Neural progenitor cell (in vitro differentiated cells): Measurements from ENCODE around the gene SLC17A9. TPM values are rescaled to one million over a fixed set of nuclear protein-coding genes. Genes with fewer than 3 reads are reported as not detected.

Experiments
- DNase-seq: peaks from one replicate; pipeline ENCODE4 v3.0.0-alpha.2; 2016; ENCODE audit warnings: low spot score
- H2AFZ ChIP-seq: fragments of 200-600 bp; sonication (generic); replicated peaks from 2 replicates; pipeline ENCODE4 v1.6.1; 2016; ENCODE audit warnings: antibody characterized with exemption
- H3F3A ChIP-seq: fragments of 200-600 bp; sonication (generic); 2 replicates; pipeline ENCODE4 v1.6.1; 2016; ENCODE audit warnings: antibody characterized with exemption, low read depth
- H3K27ac ChIP-seq: fragments of 200-600 bp; sonication (generic); 2 replicates; pipeline ENCODE4 v1.5.1; 2016; ENCODE audit warnings: mild to moderate bottlenecking
- H3K27me3 ChIP-seq: fragments of 200-600 bp; sonication (generic); 2 replicates; pipeline ENCODE4 v1.6.1; 2016; ENCODE audit warnings: mild to moderate bottlenecking, moderate library complexity
- H3K36me3 ChIP-seq: fragments of 200-600 bp; sonication (generic); 2 replicates; pipeline ENCODE4 v1.5.1; 2016
- H3K4me1 ChIP-seq: fragments of 200-600 bp; sonication (generic); 2 replicates; pipeline ENCODE4 v1.6.1; 2016; ENCODE audit warnings: mixed run types
- H3K4me2 ChIP-seq: fragments of 200-600 bp; sonication (generic); 2 replicates; pipeline ENCODE4 v1.6.1; 2016
- H3K4me3 ChIP-seq: fragments of 200-600 bp; sonication (generic); 2 replicates; pipeline ENCODE4 v1.5.1; 2016
- H3K79me2 ChIP-seq: fragments of 200-600 bp; sonication (generic); 2 replicates; pipeline ENCODE4 v1.6.1; 2016; ENCODE audit warnings: low read depth
- H3K9ac ChIP-seq: fragments of 200-600 bp; sonication (generic); 2 replicates; pipeline ENCODE4 v1.6.1; 2016
- H3K9me3 ChIP-seq: fragments of 200-600 bp; sonication (generic); 2 replicates; pipeline ENCODE4 v1.5.1; 2016; ENCODE audit warnings: low read depth
- H4K20me1 ChIP-seq: fragments of 200-600 bp; sonication (generic); 2 replicates; pipeline ENCODE4 v1.6.1; 2016; ENCODE audit warnings: low read depth
- H3K27ac Mint-ChIP-seq: 3 replicates; pipeline ENCODE4 v1.8.0; 2021; ENCODE audit warnings: mixed read lengths
- H3K27me3 Mint-ChIP-seq: 2 replicates; pipeline ENCODE4 v1.8.0; 2022; ENCODE audit warnings: low read depth, mild to moderate bottlenecking, inconsistent platforms, moderate library complexity, mixed read lengths; ENCODE audit not compliant: insufficient read depth
- H3K36me3 Mint-ChIP-seq: 3 replicates; pipeline ENCODE4 v1.8.0; 2021; ENCODE audit warnings: mixed read lengths
- H3K4me1 Mint-ChIP-seq: 3 replicates; pipeline ENCODE4 v1.8.0; 2021; ENCODE audit warnings: mixed read lengths
- H3K4me3 Mint-ChIP-seq: 3 replicates; pipeline ENCODE4 v1.8.0; 2021; ENCODE audit warnings: mild to moderate bottlenecking, moderate library complexity, mixed read lengths
- H3K9me3 Mint-ChIP-seq: 3 replicates; pipeline ENCODE4 v1.8.0; 2020; ENCODE audit warnings: mixed read lengths
- CTCF ChIP-seq: fragments of 200-600 bp; sonication (generic); IDR thresholded peaks from 2 replicates; pipeline ENCODE4 v1.5.1; 2017; ENCODE audit warnings: antibody characterized with exemption, mild to moderate bottlenecking
- EZH2 ChIP-seq: fragments of 200-600 bp; sonication (generic); IDR thresholded peaks from 2 replicates; pipeline ENCODE4 v1.6.1; 2017; ENCODE audit warnings: antibody characterized with exemption, mild to moderate bottlenecking, moderate library complexity
- EZH2phosphoT487 ChIP-seq: fragments of 200-600 bp; sonication (generic); IDR thresholded peaks from 2 replicates; pipeline ENCODE4 v1.6.1; 2017; ENCODE audit warnings: antibody characterized with exemption
- total RNA-seq: library from RNA; depleted of rRNA; stranded (reverse); fragments of >200 nt; gene quantifications from 2 replicates; pipeline ENCODE4 v1.2.3, GENCODE V29; 2015; ENCODE audit warnings: low replicate concordance

The SLC17A9 gene
- total RNA-seq, 1 donor from 2014 or later = 0.17 TPM

GRCh38 chr20:62991863-62992262 is 39.4 kb downstream of the SLC17A9 start:
- H3K36me3 Mint-ChIP-seq = no peaks in the 10 kb centered on the region
- H3K27me3 Mint-ChIP-seq = peaks cover 6% of the 10 kb centered on the region
- no peak overlapping the region for H2AFZ ChIP-seq
- H3K9me3 Mint-ChIP-seq = no peaks in the 10 kb centered on the region
- no peak overlapping the region for H3K27ac Mint-ChIP-seq
- no peak for TF ChIP-seq EZH2
- TF ChIP-seq EZH2phosphoT487 = no peak
- no peak for TF ChIP-seq CTCF
- no peak overlapping the region for H3K4me2 ChIP-seq
- H3K4me3 Mint-ChIP-seq = no peak overlapping the region
- H3K27ac ChIP-seq = no peak overlapping the region
- no peaks in the 10 kb centered on the region for H3K79me2 ChIP-seq
- no peaks in the 10 kb centered on the region for H4K20me1 ChIP-seq
- peaks cover 10% of the 10 kb centered on the region for H3K4me1 ChIP-seq
- no peak overlapping the region for H3K9ac ChIP-seq
- DNase-seq = no peak
- peaks cover 17% of the 10 kb centered on the region for H3K27me3 ChIP-seq
- H3F3A ChIP-seq = no peaks in the 10 kb centered on the region
- peaks cover 19% of the 10 kb centered on the region for H3K4me1 Mint-ChIP-seq
- no peaks in the 10 kb centered on the region for H3K9me3 ChIP-seq
- H3K36me3 ChIP-seq = no peaks in the 10 kb centered on the region
- no peak overlapping the region for H3K4me3 ChIP-seq

- peaks cover 19% of the 10 kb centered on the region for H3K4me1 Mint-ChIP-seq
- no peaks in the 10 kb centered on the region for H3K9me3 Mint-ChIP-seq
- Histone ChIP-seq H3K36me3 (no peaks in the 10 kb centered on the region), H3K4me2 (no peak overlapping the region), H3K27me3 (peaks cover 33% of the 10 kb centered on the region), H3K79me2 (no peaks in the 10 kb centered on the region), H3K4me1 (peaks cover 10% of the 10 kb centered on the region), H3F3A (no peaks in the 10 kb centered on the region), H3K9me3 (no peaks in the 10 kb centered on the region), H3K27ac (no peak overlapping the region), H3K9ac (no peak overlapping the region), H3K4me3 (no peak overlapping the region), H4K20me1 (no peaks in the 10 kb centered on the region), H2AFZ (no peak overlapping the region)
- no peak overlapping the region for H3K4me3 Mint-ChIP-seq
- H3K36me3 Mint-ChIP-seq = no peaks in the 10 kb centered on the region
- no peak for TF ChIP-seq EZH2
- no peak for TF ChIP-seq CTCF
- no peak for TF ChIP-seq EZH2phosphoT487
- H3K27ac Mint-ChIP-seq = no peak overlapping the region
- H3K27me3 Mint-ChIP-seq = peaks cover 15% of the 10 kb centered on the region
- DNase-seq = no peak
These were observed 41.5 kb downstream of the SLC17A9 start for GRCh38 chr20:62993856-62994494.

GRCh38 chr20:62994869-62995281 is 42.4 kb downstream of the SLC17A9 start:
- peaks cover 19% of the 10 kb centered on the region for H3K4me1 Mint-ChIP-seq

More at GRCh38 chr20:62994869-62995281, 42.4 kb downstream of the SLC17A9 start:
- Histone ChIP-seq H3F3A (no peaks in the 10 kb centered on the region), H3K79me2 (no peaks in the 10 kb centered on the region), H3K4me3 (no peak overlapping the region), H3K9me3 (no peaks in the 10 kb centered on the region), H3K36me3 (no peaks in the 10 kb centered on the region), H3K27ac (no peak overlapping the region), H3K9ac (no peak overlapping the region), H4K20me1 (no peaks in the 10 kb centered on the region), H3K4me2 (no peak overlapping the region), H3K4me1 (peaks cover 10% of the 10 kb centered on the region), H3K27me3 (peaks cover 42% of the 10 kb centered on the region), H2AFZ (peak overlapping the region; percentile 17)
- no peak for DNase-seq
- TF ChIP-seq EZH2phosphoT487 = no peak
- no peak for TF ChIP-seq CTCF
- TF ChIP-seq EZH2 = no peak
- no peaks in the 10 kb centered on the region for H3K36me3 Mint-ChIP-seq
- H3K27me3 Mint-ChIP-seq = peaks cover 13% of the 10 kb centered on the region
- no peaks in the 10 kb centered on the region for H3K9me3 Mint-ChIP-seq
- H3K27ac Mint-ChIP-seq = peak overlapping the region; percentile 78
- no peak overlapping the region for H3K4me3 Mint-ChIP-seq
